Camera-type eye (tissue), 1 donor: ENCODE measurements around the gene ZNF286A. TPM values are rescaled to one million over a fixed set of nuclear protein-coding genes. Genes with fewer than 3 reads are reported as not detected.

Experiments
- total RNA-seq: library from RNA; depleted of rRNA; stranded (reverse); fragments of >200 nt; gene quantifications from one replicate; pipeline ENCODE4 v1.2.3, GENCODE V29; 2014

Gene ZNF286A
- total RNA-seq: 98.1 TPM

GRCh38 chr17:15699413-15699924 lies at the start of gene ZNF286A:
Gene ZNF286A (plus strand): TSS chr17:15699752. CDS start chr17:15700330, 578 bp downstream.

DNA sequence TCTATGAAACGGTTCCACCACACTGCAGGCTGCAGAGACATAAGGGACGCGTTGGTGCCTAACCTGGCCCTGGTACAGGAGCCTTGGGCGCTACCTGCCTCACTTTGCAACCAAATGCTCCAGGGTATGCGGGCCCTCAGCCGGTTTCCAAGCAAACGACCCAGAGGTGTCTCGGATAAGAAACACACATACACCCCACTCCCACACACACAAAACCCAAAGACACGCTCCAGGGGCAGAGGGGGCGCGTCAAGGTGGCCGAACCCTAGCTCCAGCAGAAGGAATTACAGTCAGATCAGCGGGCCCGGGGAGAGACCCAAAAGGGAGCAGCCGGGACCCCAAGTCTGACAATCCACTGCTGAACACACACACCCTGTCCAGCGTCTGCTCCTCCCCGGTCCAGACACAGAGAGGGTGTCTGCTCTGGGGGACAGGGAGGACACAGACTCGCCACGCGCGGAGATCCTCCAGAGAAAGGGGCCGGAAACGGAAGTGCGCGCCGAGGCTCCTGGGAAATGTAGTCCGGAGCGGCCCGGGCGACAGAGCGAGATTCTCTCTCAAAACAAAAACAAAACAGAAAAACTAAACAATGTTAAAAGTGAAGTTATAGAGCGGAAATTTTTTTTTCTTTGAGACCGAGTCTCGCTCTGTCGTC lies 15.6 kb upstream of the ZNF286A start, which contains the start of gene TRIM16:
Gene TRIM16, minus strand, starts transcription at position 488 of the 655 bp plus-strand sequence. CDS start 32,702 bp downstream, outside the sequence.

GRCh38 chr17:15731900-15732299 lies 32.3 kb downstream of the ZNF286A start, which contains the start of gene TBC1D26:
Gene TBC1D26 (plus strand): TSS chr17:15732283. CDS start chr17:15735349, 3,066 bp downstream.

Other genes starting within 250 kb of the ZNF286A start
- gene CDRT4, start 232.1 kb upstream of the ZNF286A start, total RNA-seq: 6.7 TPM
- gene TVP23C, start 136.3 kb upstream of the ZNF286A start, total RNA-seq: 47.6 TPM
- gene FBXW10B, start 80.0 kb upstream of the ZNF286A start, total RNA-seq: 1.5 TPM
- 44.8 TPM for gene TRIM16, start 15.4 kb upstream of the ZNF286A start, total RNA-seq
- gene TBC1D26, start 32.5 kb downstream of the ZNF286A start, total RNA-seq: 2.9 TPM
- 13.1 TPM for gene ADORA2B, start 245.4 kb downstream of the ZNF286A start, total RNA-seq